BE2C (cell line): ENCODE results near the gene RTN1.

Experiments used
- DNase-seq: peaks from one replicate; pipeline ENCODE4 v3.0.0-alpha.2; 2020
- H3K27me3 ChIP-seq: fragments of 250-450 bp; sonication (Bioruptor Pico); 2 replicates; pipeline ENCODE4 v1.5.1; 2020; ENCODE audit warnings: mild to moderate bottlenecking
- H3K36me3 ChIP-seq: fragments of 250-450 bp; sonication (Bioruptor Pico); 2 replicates; pipeline ENCODE4 v1.5.1; 2020; ENCODE audit warnings: mild to moderate bottlenecking
- H3K4me1 ChIP-seq: fragments of 250-450 bp; sonication (Bioruptor Pico); 2 replicates; pipeline ENCODE4 v1.5.1; 2020
- H3K4me3 ChIP-seq: 2 replicates; pipeline ENCODE4 v1.5.1; 2011; ENCODE audit warnings: low read depth, low read length
- H3K9me3 ChIP-seq: fragments of 250-450 bp; sonication (Bioruptor Pico); 2 replicates; pipeline ENCODE4 v1.5.1; 2020
- CTCF ChIP-seq: IDR thresholded peaks from 2 replicates; pipeline ENCODE4 v1.5.1; 2012; ENCODE audit warnings: mild to moderate bottlenecking, low read depth, low read length

RTN1 gene

GRCh38 chr14:59698793-59699192 lies 171.8 kb downstream of the RTN1 start:
- Histone ChIP-seq H3K9me3 (no peaks in the 10 kb centered on the region), H3K27me3 (no peaks in the 10 kb centered on the region), H3K4me1 (no peaks in the 10 kb centered on the region), H3K4me3 (no peak overlapping the region), H3K36me3 (no peaks in the 10 kb centered on the region)
- no peak for DNase-seq
- no peak for TF ChIP-seq CTCF

- Histone ChIP-seq H3K27me3 (no peaks in the 10 kb centered on the region), H3K4me1 (no peaks in the 10 kb centered on the region), H3K9me3 (no peaks in the 10 kb centered on the region), H3K36me3 (no peaks in the 10 kb centered on the region), H3K4me3 (no peak overlapping the region)
- no peak for DNase-seq
- no peak for TF ChIP-seq CTCF
Observed at GRCh38 chr14:59695198-59695597, 175.4 kb downstream of the RTN1 start.

GRCh38 chr14:59691266-59691665 lies 179.3 kb downstream of the RTN1 start:
- Histone ChIP-seq H3K9me3 (no peaks in the 10 kb centered on the region; the same call in 1 of the 2 replicates), H3K36me3 (no peaks in the 10 kb centered on the region), H3K4me3 (no peak overlapping the region), H3K4me1 (no peaks in the 10 kb centered on the region), H3K27me3 (no peaks in the 10 kb centered on the region)
- no peak for TF ChIP-seq CTCF
- no peak for DNase-seq

- no peak overlapping the region for H3K4me3 ChIP-seq
- no peak for TF ChIP-seq CTCF
- DNase-seq: no peak
Observed at GRCh38 chr14:59690426-59690825, 180.2 kb downstream of the RTN1 start.

GRCh38 chr14:59688224-59689170 lies 182.1 kb downstream of the RTN1 start:
- no peaks in the 10 kb centered on the region for H3K36me3 ChIP-seq

More at GRCh38 chr14:59690426-59690825, 180.2 kb downstream of the RTN1 start:
- H3K36me3 ChIP-seq: no peaks in the 10 kb centered on the region
- H3K9me3 ChIP-seq: no peaks in the 10 kb centered on the region; the same call in 1 of the 2 replicates
- H3K4me1 ChIP-seq: no peaks in the 10 kb centered on the region
- no peaks in the 10 kb centered on the region for H3K27me3 ChIP-seq

More at GRCh38 chr14:59688224-59689170, 182.1 kb downstream of the RTN1 start:
- no peaks in the 10 kb centered on the region; the same call in 1 of the 2 replicates for H3K9me3 ChIP-seq
- no peaks in the 10 kb centered on the region for H3K4me1 ChIP-seq
- no peak overlapping the region for H3K4me3 ChIP-seq
- no peaks in the 10 kb centered on the region for H3K27me3 ChIP-seq
- peak; percentile 45 for DNase-seq
- peak; percentile 64 for TF ChIP-seq CTCF
